Activated T-cell treated with anti-CD3 and anti-CD28 coated beads for 4 hours (primary cell): ENCODE measurements around the gene SPATS2L.
"Not testable (repeated sequence)": the region's sequence is repeated elsewhere in the genome, so short reads cannot be mapped to it uniquely, and the experiment has no call there.

Source experiments
- DNase-seq: peaks from one replicate; pipeline ENCODE4 v3.0.0-alpha.2; 2020

Gene SPATS2L

DNA sequence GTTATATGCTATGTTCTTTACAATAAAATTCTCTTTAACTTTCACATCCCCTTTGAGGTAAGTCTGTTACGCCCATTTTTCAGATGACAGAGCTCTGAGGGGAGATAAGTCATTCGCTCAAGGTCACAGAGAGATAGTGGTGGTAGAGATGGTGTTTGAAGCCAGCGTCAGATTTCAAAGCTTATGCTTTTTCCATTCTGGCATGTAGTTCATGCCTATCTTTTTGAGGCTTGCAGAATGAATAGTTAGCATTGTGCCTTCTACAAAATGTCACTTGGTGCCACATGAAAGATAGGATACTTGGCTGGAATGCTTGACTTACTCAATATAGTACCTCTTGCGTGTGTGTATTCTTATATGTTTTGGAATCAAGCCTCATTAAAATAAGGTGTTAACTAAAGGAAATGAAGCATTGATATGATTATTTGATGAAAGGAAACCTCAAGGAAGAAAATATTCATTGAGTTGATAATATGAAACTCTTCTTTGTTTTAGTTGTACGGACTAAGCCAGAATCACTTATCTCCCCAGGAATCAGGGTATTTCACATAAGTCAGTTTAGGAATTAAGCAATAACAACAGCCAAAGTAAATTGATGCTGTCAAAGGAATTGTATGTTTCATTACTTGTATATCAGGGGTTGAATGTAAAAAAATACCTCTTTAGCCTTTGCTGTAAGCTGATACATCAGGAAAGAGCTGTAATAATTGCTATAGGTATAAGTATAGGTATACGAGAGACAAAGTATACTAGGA is 15.5 kb downstream of the SPATS2L start:
- DNase-seq: no peak

DNA sequence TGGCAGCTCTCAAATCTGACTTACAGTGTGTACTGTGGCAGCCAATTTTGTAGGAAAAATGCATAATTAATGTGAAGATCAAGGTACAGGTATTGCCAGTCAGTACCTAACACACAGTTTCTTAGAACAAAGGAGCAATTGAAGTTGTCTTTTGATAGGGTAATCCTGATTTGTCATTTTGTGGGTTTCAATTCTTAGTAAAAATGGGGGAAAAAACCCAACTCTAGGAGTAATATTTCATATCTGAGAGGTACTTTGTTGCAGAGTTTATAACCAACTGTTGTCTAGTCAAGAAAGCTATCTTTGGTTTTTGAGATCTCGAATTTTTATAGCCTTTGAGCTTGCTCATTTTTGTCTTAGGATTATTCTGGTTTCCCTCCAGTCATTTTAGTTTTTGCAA is 16.1 kb downstream of the SPATS2L start:
- no peak for DNase-seq

- DNase-seq: no peak
Measured at GRCh38 chr2:200324362-200324761, 17.9 kb downstream of the SPATS2L start.

GRCh38 chr2:200329384-200329783 is 22.9 kb downstream of the SPATS2L start:
- DNase-seq: no peak

DNA sequence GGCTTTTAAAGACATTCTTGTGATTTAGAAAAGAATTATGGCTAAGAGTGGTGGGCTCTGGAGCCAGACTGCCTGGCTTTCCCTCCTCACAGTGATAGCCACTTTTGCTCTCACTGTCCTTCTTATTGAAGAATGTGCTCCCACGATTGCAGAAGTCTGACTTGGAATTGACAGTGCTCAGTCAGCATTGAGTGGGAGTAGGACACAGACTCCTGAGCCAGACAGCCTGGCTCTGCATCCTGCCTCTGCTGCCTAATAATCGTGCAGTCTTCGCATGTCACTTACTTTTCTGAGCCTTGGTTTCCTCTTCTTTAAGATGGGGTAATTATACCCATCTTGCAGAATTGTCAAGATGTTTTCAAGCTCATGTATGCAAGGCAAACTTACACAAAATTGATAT is 23.3 kb downstream of the SPATS2L start:
- DNase-seq: no peak

DNA sequence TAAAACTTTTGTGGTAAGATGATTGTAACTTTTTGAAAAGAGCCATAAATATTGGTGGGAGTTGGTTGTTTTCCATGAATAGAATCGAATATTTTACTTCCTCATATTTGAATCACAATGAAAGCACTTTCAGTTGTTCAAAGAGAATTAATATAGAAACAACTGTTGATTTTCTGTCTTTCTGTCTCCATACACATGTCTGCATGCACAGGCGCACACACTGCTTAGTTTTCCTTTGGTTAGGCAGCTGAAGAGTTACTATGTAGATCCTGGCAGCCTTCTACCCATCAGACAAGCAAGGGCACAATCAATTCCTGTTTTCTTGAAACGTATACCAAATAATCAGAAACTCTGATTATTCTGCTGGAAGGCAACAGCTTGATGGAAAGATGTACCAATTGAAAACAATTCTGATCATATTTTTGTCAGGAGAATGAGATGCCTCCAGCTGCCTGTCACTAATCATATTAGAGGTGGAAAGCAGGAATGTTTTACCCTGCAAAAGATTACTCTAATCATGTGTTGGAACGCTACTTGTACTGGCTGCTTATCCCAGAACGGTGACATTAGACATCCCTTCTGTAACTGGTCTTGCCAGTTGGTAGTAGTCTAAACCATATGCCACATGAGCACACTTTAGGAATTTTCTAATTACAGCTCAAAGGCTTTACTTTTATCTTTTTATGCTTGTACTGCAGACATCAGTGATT is 24.0 kb downstream of the SPATS2L start:
- no peak for DNase-seq

DNA sequence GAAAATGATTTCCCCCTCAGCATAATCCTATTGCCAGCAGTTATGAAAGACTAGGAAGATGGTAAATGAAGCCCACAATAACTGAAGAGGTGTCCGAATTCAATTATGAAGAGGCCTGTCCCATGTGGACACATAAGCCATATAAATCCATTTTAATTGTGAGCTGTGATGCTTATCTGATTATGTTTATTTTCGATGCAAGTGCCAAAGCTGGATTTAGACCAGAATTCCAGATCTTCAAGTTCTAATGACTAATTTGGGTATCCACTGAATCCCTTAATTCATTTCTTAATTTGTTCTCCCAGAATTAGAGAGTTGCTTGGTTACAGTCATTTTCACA is 24.5 kb downstream of the SPATS2L start:
- no peak for DNase-seq

DNA sequence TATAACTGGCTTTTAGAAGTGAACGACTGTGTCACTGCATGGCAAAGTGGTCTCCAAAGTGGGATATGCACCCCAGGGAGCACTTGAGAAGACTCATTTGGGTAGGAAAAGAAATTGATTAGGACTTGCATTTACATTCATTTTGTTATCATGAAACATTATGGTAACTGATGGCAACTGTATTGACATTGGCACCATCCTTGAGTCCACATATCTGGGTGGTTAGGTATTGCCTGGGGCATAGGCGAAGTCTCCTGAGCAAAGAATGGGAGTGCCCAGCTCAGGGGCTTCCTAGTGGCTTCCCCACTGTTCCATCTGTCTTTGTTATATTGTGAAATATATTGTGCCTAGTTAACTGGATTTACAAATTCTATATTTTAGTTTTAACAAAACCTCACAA is 29.2 kb downstream of the SPATS2L start:
- no peak for DNase-seq

DNA sequence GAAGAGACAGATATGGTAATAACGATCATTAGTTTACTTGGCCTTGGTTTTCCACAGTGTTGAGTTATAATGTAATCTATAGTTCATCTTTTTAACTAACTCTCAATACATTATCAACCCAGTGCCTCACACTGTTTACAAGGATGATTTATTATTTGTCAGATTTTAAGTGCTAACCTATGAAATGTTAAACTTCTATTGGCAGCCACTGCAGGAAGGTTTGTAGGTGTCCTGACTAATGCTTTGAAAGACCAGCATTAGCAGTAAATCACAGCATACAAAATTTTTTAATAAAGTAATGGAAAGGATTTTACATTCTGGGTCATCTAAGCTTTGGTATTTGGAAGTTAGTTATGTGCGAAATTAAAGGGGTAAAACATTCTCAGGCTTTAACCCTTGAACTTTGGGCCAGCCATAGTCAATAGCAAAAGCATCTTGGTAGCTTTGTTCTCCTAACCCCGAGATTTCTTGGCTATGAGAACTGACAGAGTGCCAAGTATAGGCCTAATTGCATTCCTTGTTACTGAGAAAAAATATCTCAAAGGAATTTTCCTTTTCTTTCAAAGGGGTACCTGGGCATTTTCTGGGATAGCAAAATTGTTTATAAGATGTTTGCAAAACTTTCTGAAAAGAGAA is 30.6 kb downstream of the SPATS2L start:
- DNase-seq: no peak

- no peak for DNase-seq
Measured at GRCh38 chr2:200337621-200338020, 31.1 kb downstream of the SPATS2L start.

- no peak for DNase-seq
Measured at GRCh38 chr2:200338692-200339091, 32.2 kb downstream of the SPATS2L start.

- DNase-seq: no peak
Measured at GRCh38 chr2:200340508-200341224, 34.2 kb downstream of the SPATS2L start.

DNA sequence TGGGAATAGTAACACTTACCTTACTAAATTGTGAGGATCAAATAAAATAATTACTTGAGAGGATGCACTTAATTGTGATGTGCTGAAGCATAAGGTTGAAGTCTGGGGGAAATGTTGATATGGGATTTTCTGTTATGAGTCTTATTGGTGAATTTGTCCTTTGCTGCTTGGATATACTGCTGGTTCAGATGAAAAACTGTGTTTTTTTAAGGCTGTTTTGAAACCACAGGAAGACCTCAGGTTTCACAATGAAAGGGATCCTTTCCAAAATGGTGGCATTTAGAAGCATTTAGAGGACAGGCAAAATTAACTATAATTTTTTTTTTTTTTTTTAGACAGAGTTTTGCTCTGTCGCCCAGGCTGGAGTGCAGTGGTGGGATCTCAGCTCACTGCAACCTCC is 34.9 kb downstream of the SPATS2L start:
- DNase-seq: no peak

DNA sequence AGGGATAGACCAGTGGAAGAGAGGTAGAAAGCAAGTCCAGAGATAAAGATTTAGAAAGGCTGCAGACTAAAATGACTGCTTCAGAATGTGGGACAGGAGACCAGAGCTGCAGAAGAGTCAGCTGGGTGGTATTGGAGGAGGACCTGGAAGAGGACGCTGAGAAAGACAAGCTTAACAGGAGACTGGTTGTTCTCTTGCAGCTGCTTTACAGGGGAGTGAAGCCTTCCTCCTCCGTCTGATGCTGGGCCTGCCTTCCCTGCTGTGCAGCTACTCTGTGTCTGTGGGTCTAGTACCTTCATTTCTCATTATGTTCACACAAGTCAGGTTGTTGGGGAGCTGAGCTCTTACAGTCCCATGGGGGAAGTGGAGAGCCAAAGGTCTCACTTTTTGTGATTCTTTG is 35.7 kb downstream of the SPATS2L start:
- DNase-seq: no peak

- DNase-seq: no peak
Measured at GRCh38 chr2:200342654-200343053, 36.2 kb downstream of the SPATS2L start.

GRCh38 chr2:200344202-200344601 is 37.7 kb downstream of the SPATS2L start:
- not testable (repeated sequence) for DNase-seq

- DNase-seq: no peak
Measured at GRCh38 chr2:200345975-200346374, 39.5 kb downstream of the SPATS2L start.

GRCh38 chr2:200347301-200347700 is 40.8 kb downstream of the SPATS2L start:
- no peak for DNase-seq

- DNase-seq: no peak
Measured at GRCh38 chr2:200348897-200349563, 42.5 kb downstream of the SPATS2L start.

- no peak for DNase-seq
Measured at GRCh38 chr2:200349868-200350267, 43.4 kb downstream of the SPATS2L start.

GRCh38 chr2:200350850-200351285 is 44.4 kb downstream of the SPATS2L start:
- no peak for DNase-seq

DNA sequence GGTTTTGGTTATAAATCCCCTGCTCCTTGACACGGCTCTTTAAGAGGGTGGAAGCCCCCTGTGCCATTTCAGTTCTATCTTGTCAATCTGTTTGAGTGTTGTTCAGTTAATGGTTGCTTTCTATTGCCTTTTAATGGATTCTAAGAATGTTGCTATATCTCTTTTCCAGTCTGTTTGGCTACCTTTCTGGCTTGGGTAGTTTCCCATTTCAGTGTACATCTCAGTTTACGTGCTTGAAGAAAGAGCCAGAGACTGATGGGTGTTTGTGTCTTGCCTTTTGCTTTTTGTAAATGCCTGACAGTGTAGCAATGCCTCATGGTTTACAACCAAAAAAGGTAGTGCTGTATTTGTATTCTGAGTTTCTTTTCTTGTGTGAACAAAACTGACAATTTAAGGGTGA is 45.3 kb downstream of the SPATS2L start:
- DNase-seq: no peak

GRCh38 chr2:200352636-200353035 is 46.1 kb downstream of the SPATS2L start:
- DNase-seq: no peak
